Natural killer cell (primary cell): ENCODE data around the gene CCDC183. TPM values are rescaled to one million over a fixed set of nuclear protein-coding genes. Genes with fewer than 3 reads are reported as not detected.
A peak's percentile ranks its signal among the peaks of the same experiment; 100 is the strongest.
"Not testable (repeated sequence)": the region's sequence is repeated elsewhere in the genome, so short reads cannot be mapped to it uniquely, and the experiment has no call there.

ENCODE experiments used
- ATAC-seq, 3 donors: fragments of 150-1000 bp in 2 of 3; fragments of 200-7000 bp in 1 of 3; cut with Tn5 transposase; 1 replicate in 1 of 3; 2 replicates in 2 of 3; pipeline ENCODE4 v1.10.0; 2021; ENCODE audit warnings: mild to moderate bottlenecking in 2 of 3, moderate library complexity in 2 of 3
- DNase-seq, 2 donors: peaks; one replicate each; pipeline versions ENCODE4 v3.0.0 to v3.0.0-alpha.2; 2013 to 2021; ENCODE audit warnings: mixed read lengths in 1 of 2
- H3K27ac ChIP-seq: one replicate; pipeline ENCODE4 v1.5.1; 2013; ENCODE audit warnings: mild to moderate bottlenecking, low read length
- H3K27me3 ChIP-seq: one replicate; pipeline ENCODE4 v1.6.1; 2013; ENCODE audit warnings: low read length; ENCODE audit not compliant: control insufficient read depth, insufficient read depth
- H3K36me3 ChIP-seq: one replicate; pipeline ENCODE4 v1.6.1; 2013; ENCODE audit warnings: low read length; ENCODE audit not compliant: control insufficient read depth, insufficient read depth
- H3K4me1 ChIP-seq: one replicate; pipeline ENCODE4 v1.6.1; 2013; ENCODE audit warnings: low read length; ENCODE audit not compliant: control insufficient read depth, insufficient read depth
- H3K4me3 ChIP-seq: one replicate; pipeline ENCODE4 v1.5.1; 2013; ENCODE audit warnings: low read length
- H3K9me3 ChIP-seq: one replicate; pipeline ENCODE4 v1.6.1; 2013; ENCODE audit warnings: low read length; ENCODE audit not compliant: control insufficient read depth, insufficient read depth
- H3K27ac Mint-ChIP-seq, 2 donors: one replicate each; pipeline ENCODE4 v1.8.0; 2022; ENCODE audit warnings: mild to moderate bottlenecking in 2 of 2, mixed read lengths in 2 of 2, moderate library complexity in 1 of 2
- H3K27me3 Mint-ChIP-seq, 2 donors: one replicate each; pipeline ENCODE4 v1.8.0; 2022; ENCODE audit warnings: low read depth in 2 of 2, mixed read lengths in 2 of 2
- H3K36me3 Mint-ChIP-seq: one replicate; pipeline ENCODE4 v1.8.0; 2022; ENCODE audit warnings: mixed read lengths
- H3K4me1 Mint-ChIP-seq, 2 donors: one replicate each; pipeline ENCODE4 v1.8.0; 2022; ENCODE audit warnings: mixed read lengths in 2 of 2
- H3K4me3 Mint-ChIP-seq: one replicate; pipeline ENCODE4 v1.8.0; 2022; ENCODE audit warnings: mild to moderate bottlenecking, moderate library complexity, mixed read lengths
- H3K9me3 Mint-ChIP-seq, 2 donors: one replicate each; pipeline ENCODE4 v1.8.0; 2022; ENCODE audit warnings: mixed read lengths in 2 of 2
- CTCF ChIP-seq: fragments of 200-600 bp; IDR thresholded peaks from one replicate; pipeline ENCODE4 v1.8.0; 2022; ENCODE audit warnings: antibody characterized with exemption
- WGBS: methylation state at CpG from one replicate; pipeline ENCODE4 v1.1.7; 2013; ENCODE audit warnings: missing lambda C conversion rate; ENCODE audit not compliant: insufficient coverage; 5-methylcytosine and 5-hydroxymethylcytosine counted together
- intact Hi-C: fragments of 100-400 bp; cut with micrococcal nuclease; formaldehyde crosslinking; loops from one replicate; pipeline ENCODE4 v1.14.2; 2022
- total RNA-seq, 4 donors: library from RNA; stranded (reverse); fragments of 120-200 nt in 1 of 4; gene quantifications; one replicate each; pipeline versions ENCODE4 v1.2.3 to v1.2.4, GENCODE V29; 2013 to 2022

Gene CCDC183
- total RNA-seq, 3 donors from 2014 or later (not counting 1 experiment from before 2014, with no cell fraction given): 0.56 to 0.75 (median 0.65) TPM

- no peak overlapping the region for H3K4me3 Mint-ChIP-seq
- intact Hi-C loops: loop anchor here (5.0 to 10.0 kb wide), 3 partner anchors 34 to 306 kb away; partner anchors contain the start of gene RABL6
- 89% methylated on average over 27 of the region's 28 CpGs for WGBS
Observed at GRCh38 chr9:136840877-136841645, 44.9 kb downstream of the CCDC183 start.

GRCh38 chr9:136841646-136842379 is 45.7 kb downstream of the CCDC183 start:
- intact Hi-C loops: loop anchor here (2.0 to 10.0 kb wide), 5 partner anchors 35 to 307 kb away; partner anchors contain the start of gene RABL6
- H3K4me1 ChIP-seq: peaks cover 36% of the 10 kb centered on the region
- Mint-ChIP-seq H3K4me3 (peak overlapping the region; percentile 95), H3K4me1 (peaks cover 11 to 24% of the 10 kb centered on the region in 2 donors), H3K27ac (peak overlapping the region; percentile 84 to 93)
- H3K9me3 Mint-ChIP-seq, H3K36me3 Mint-ChIP-seq, ATAC-seq, H3K27me3 ChIP-seq, H3K27me3 Mint-ChIP-seq, H3K9me3 ChIP-seq, DNase-seq, H3K27ac ChIP-seq: not testable (repeated sequence)
- peak overlapping the region; percentile 82 for H3K4me3 ChIP-seq
- peaks cover 14% of the 10 kb centered on the region for H3K36me3 ChIP-seq
- 65% methylated on average over 16 of the region's 16 CpGs for WGBS

More at GRCh38 chr9:136840877-136841645, 44.9 kb downstream of the CCDC183 start:
- no peaks in the 10 kb centered on the region for H3K27me3 Mint-ChIP-seq
- DNase-seq (no peak), ATAC-seq (no peak)
- Histone ChIP-seq H3K27me3 (peaks cover 3% of the 10 kb centered on the region), H3K4me3 (no peak overlapping the region), H3K36me3 (peaks cover 14% of the 10 kb centered on the region), H3K27ac (no peak overlapping the region), H3K9me3 (no peaks in the 10 kb centered on the region), H3K4me1 (peaks cover 32% of the 10 kb centered on the region)
- no peak for TF ChIP-seq CTCF
- H3K9me3 Mint-ChIP-seq: no peaks in the 10 kb centered on the region
- H3K36me3 Mint-ChIP-seq: no peaks in the 10 kb centered on the region
- H3K27ac Mint-ChIP-seq: no peak overlapping the region
- peaks cover 11 to 20% of the 10 kb centered on the region in 2 donors for H3K4me1 Mint-ChIP-seq

GRCh38 chr9:136842380-136842948 is 46.3 kb downstream of the CCDC183 start, which contains the start of gene AJM1:
Gene AJM1 (plus strand): TSS chr9:136842478. CDS start chr9:136844415, 1,937 bp downstream.
- peak; percentile 81 to 90 for DNase-seq

GRCh38 chr9:136843159-136843800 is 47.1 kb downstream of the CCDC183 start:
- Mint-ChIP-seq H3K4me1 (peaks cover 19 to 37% of the 10 kb centered on the region in 2 donors), H3K4me3 (peak overlapping the region; percentile 79), H3K27ac (peak overlapping the region; percentile 77 to 82)
- H3K27me3 Mint-ChIP-seq, DNase-seq, H3K9me3 Mint-ChIP-seq, H3K27me3 ChIP-seq, H3K9me3 ChIP-seq, H3K36me3 Mint-ChIP-seq: not testable (repeated sequence)
- Histone ChIP-seq H3K27ac (peak overlapping the region; percentile 62), H3K4me3 (peak overlapping the region; percentile 43), H3K36me3 (peaks cover 14% of the 10 kb centered on the region), H3K4me1 (peaks cover 50% of the 10 kb centered on the region)
- ATAC-seq: peak in 2 of 3 donors; percentile 5 to 27
- WGBS: 12% methylated on average over 20 of the region's 21 CpGs
- intact Hi-C loops: loop anchor here (2.0 to 10.0 kb wide), 5 partner anchors 36 to 308 kb away; partner anchors contain the start of gene RABL6

More at GRCh38 chr9:136842380-136842948, 46.3 kb downstream of the CCDC183 start, which contains the start of gene AJM1:
- H3K4me1 Mint-ChIP-seq: peaks cover 11 to 29% of the 10 kb centered on the region in 2 donors
- H3K27ac Mint-ChIP-seq: peak within 1 kb of the TSS; percentile 84 to 93
- peaks cover 41% of the 10 kb centered on the region for H3K4me1 ChIP-seq
- peaks cover 14% of the 10 kb centered on the region for H3K36me3 ChIP-seq
- peak within 1 kb of the TSS; percentile 95 for H3K4me3 Mint-ChIP-seq
- H3K9me3 ChIP-seq, H3K36me3 Mint-ChIP-seq, H3K27me3 ChIP-seq, H3K9me3 Mint-ChIP-seq, H3K27me3 Mint-ChIP-seq: not testable (repeated sequence)
- WGBS: under 1% methylated on average over 17 of the region's 27 CpGs
- peak within 1 kb of the TSS; percentile 82 for H3K4me3 ChIP-seq
- peak; percentile 86 for TF ChIP-seq CTCF
- peak within 1 kb of the TSS; percentile 71 for H3K27ac ChIP-seq
- peak; percentile 85 to 93 (median 85) for ATAC-seq
- intact Hi-C loops: loop anchor here (2.0 to 10.0 kb wide), 5 partner anchors 35 to 308 kb away; partner anchors contain the start of gene RABL6
